Measurements from ENCODE around the gene NR6A1.
"Not testable (repeated sequence)": the region's sequence is repeated elsewhere in the genome, so short reads cannot be mapped to it uniquely, and the experiment has no call there.

Gene NR6A1

DNA sequence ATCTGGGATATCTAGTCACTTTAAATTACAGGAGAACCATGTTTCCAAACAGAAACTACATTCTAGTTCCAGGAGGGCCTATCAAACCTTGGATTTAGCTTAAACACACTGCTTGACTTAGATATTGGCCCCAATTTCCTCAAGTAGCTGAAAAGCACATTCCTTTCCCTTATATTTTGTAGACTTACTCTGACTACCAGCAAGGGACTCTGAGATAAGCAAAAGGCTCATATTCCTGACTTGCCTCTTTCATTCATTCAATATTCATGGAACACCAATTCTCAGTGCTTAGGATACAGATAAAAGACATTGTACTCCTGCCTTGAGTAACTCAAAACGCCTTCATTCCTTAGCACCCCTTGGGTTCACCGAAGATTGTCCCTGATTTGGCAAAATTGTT lies 11.8 kb downstream of the NR6A1 start:
- DNase-seq (ENCODE audit: low read depth in 2 of 2), result no peak

- DNase-seq (ENCODE audit: low read depth in 2 of 2), result no peak
Measured at GRCh38 chr9:124758691-124759090, 12.4 kb downstream of the NR6A1 start.

GRCh38 chr9:124758061-124758460 lies 13.1 kb downstream of the NR6A1 start:
- no peak for DNase-seq (ENCODE audit: low read depth in 2 of 2)

GRCh38 chr9:124757616-124758015 lies 13.5 kb downstream of the NR6A1 start:
- DNase-seq (ENCODE audit: low read depth in 2 of 2), result no peak

GRCh38 chr9:124756011-124756410 lies 15.1 kb downstream of the NR6A1 start:
- no peak for DNase-seq (ENCODE audit: low read depth in 2 of 2)

- DNase-seq (ENCODE audit: low read depth in 2 of 2), result no peak
Measured at GRCh38 chr9:124755061-124755460, 16.1 kb downstream of the NR6A1 start.

GRCh38 chr9:124754289-124754688 lies 16.8 kb downstream of the NR6A1 start:
- DNase-seq (ENCODE audit: low read depth in 2 of 2), result no peak

GRCh38 chr9:124752967-124753366 lies 18.1 kb downstream of the NR6A1 start:
- DNase-seq (ENCODE audit: low read depth in 2 of 2), result no peak

GRCh38 chr9:124749781-124750180 lies 21.3 kb downstream of the NR6A1 start:
- no peak for DNase-seq (ENCODE audit: low read depth in 2 of 2)

- no peak for DNase-seq (ENCODE audit: low read depth in 2 of 2)
Measured at GRCh38 chr9:124749284-124749683, 21.8 kb downstream of the NR6A1 start.

- DNase-seq (ENCODE audit: low read depth in 2 of 2), result no peak
Measured at GRCh38 chr9:124747065-124747464, 24.0 kb downstream of the NR6A1 start.

DNA sequence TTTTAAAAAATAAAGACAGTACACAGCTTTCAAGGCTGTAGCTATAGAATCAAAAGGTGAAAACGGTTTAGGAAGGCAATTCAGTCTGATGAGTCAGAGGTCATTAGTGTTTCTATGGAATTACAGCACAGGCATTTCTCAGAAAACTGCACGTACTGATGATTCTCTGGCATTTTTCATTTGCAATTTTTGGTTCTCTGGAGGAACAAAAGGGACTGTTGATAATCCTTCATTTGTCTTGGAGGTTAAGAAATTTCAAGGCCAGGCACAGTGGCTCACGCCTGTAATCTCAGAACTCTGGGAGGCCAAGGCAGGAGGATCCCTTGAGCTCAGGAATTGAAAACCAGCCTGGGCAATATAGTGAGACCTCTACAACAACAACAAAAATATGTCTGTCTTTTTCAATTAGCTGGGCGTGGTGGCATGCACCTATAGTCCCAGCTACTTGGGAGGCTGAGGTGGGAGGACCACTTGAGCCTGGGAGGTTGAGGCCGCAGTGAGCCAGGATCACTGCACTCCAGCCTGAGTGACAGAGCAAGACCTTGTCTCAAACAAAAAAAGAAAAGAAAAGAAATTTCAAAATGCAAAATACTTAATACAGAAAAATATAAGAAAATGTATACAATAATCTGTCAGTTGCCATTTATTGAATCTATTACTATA lies 27.3 kb downstream of the NR6A1 start:
- DNase-seq (ENCODE audit: low read depth in 2 of 2), result no peak

DNA sequence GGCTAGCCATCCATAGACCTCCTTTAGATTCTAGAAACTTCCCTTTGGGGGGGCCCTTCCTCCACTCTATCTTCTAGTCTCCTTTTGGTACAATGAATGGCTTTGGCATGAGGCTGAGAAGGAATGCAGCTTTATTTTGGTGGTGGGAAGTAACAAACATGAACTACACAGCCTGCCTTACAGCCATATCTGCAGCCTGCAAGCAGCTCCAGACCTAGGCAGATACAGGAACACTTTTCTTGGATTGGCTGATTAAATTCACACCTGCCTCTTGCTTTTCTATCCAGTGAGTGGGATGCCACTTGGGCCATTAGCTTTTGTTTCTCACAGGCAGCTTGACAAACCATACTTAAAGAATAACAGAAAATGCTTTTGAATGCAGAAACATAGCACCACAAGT lies 28.2 kb downstream of the NR6A1 start:
- no peak for DNase-seq (ENCODE audit: low read depth in 2 of 2)

GRCh38 chr9:124741662-124742061 lies 29.4 kb downstream of the NR6A1 start:
- DNase-seq (ENCODE audit: low read depth in 2 of 2), result no peak

- DNase-seq (ENCODE audit: low read depth in 2 of 2), result no peak
Measured at GRCh38 chr9:124741149-124741548, 30.0 kb downstream of the NR6A1 start.

- no peak for DNase-seq (ENCODE audit: low read depth in 2 of 2)
Measured at GRCh38 chr9:124739360-124739759, 31.8 kb downstream of the NR6A1 start.

GRCh38 chr9:124738075-124738474 lies 33.0 kb downstream of the NR6A1 start:
- DNase-seq (ENCODE audit: low read depth in 2 of 2), result not testable (repeated sequence)

- no peak for DNase-seq (ENCODE audit: low read depth in 2 of 2)
Measured at GRCh38 chr9:124735121-124735520, 36.0 kb downstream of the NR6A1 start.

DNA sequence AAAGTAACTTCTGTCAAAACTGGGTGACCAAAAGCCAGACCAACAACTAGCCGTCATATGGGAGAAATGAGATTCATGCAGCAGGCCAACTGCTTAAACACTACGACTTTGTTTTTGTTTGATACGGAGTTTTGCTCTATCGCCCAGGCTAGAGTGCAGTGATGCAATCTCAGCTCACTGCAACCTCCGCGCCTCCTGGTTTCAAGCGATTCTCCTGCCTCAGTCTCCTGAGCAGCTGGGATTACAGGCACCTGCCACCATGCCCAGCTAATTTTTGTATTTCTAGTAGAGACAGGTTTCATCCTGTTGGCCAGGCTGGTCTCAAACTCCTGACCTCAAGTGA lies 36.4 kb downstream of the NR6A1 start:
- not testable (repeated sequence) for DNase-seq (ENCODE audit: low read depth in 2 of 2)

DNA sequence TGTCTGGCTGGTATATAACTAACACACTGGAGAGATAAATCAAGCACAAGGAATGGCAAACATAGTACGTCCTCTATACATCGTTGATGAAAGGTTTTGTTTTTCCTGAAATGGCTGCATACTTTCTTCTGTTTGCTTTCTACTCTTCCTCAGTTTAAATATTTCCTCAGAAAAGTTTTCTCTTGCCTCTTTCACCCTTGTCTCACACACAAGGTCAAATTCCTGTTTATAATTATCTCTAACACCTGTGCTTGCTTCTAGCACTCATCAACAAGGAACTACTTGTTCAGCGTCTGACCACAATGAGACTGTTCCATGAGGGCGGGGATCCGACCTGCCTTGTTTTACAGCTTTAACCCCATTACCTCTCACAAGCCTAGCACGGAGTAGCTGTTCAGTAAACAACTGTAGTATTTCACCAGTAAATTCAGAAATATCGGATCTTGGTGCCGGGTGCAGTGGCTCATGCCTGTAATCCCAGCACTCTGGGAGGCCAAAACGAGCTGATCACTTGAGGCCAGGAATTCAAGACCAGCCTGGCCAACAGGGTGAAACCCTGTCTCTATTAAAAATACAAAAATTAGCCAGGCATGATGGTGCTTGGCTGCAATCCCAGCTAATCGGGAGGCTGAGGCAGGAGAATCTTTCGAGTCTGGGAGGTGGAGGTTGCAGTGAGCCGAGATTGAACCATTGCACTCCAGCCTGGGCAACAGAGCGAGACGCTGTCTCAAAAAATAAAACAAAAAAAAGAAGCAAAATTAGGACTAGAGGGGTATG lies 37.0 kb downstream of the NR6A1 start:
- no peak for DNase-seq (ENCODE audit: low read depth in 2 of 2)

DNA sequence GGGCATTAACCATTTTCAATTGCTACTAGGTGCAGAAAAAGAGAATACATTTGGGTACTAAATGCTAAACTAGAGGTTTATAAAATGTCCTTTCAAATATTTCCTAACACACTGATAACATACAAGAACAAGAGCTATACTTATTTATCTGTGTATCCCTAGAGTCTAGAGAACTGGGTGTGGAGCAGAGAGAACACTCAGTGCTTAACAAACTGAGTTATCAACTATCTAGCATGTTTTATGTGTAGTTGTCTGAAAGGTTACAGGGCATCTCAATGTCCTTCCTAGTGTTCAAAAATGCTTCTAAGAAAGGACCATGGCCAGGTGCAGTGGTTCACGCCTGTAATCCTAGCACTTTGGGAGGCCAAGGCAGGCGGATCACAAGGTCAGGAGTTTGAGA lies 40.3 kb downstream of the NR6A1 start:
- no peak for DNase-seq (ENCODE audit: low read depth in 2 of 2)

GRCh38 chr9:124726886-124727285 lies 44.2 kb downstream of the NR6A1 start:
- DNase-seq (ENCODE audit: low read depth in 2 of 2), result no peak

DNA sequence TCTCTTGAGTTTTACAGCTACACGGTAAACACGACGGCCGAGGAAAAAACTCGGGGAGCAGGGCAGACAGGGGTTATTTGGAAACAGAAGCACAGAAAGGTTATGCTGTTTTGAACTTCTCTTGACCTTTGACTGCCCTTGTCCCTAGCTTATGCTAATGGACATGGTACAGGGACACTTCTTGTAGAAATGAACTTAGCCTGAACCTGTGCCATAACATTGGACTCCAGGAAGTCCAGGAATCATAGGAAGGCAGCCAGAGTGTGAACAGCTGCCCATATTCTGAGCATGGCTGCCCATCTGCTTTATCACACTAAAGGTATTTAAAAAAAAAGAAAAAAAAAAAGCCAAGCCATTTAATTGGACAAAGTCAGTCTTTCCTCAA lies 46.1 kb downstream of the NR6A1 start:
- no peak for DNase-seq (ENCODE audit: low read depth in 2 of 2)

All from stimulated activated CD8-positive, alpha-beta memory T cell treated with anti-CD3 and anti-CD28 coated beads, Interleukin-15, amount 100 ng/mL, for 48 hours (primary cell).